NCI-H2227 (cell line): ENCODE results near the gene PRAMEF12.
"Not testable (repeated sequence)": the region's sequence is repeated elsewhere in the genome, so short reads cannot be mapped to it uniquely, and the experiment has no call there.

ENCODE experiments used
- DNase-seq: peaks from one replicate; lab custom pipeline; 2025; ENCODE audit not compliant: unreplicated experiment; lab: John Stamatoyannopoulos, UW

PRAMEF12 gene

DNA sequence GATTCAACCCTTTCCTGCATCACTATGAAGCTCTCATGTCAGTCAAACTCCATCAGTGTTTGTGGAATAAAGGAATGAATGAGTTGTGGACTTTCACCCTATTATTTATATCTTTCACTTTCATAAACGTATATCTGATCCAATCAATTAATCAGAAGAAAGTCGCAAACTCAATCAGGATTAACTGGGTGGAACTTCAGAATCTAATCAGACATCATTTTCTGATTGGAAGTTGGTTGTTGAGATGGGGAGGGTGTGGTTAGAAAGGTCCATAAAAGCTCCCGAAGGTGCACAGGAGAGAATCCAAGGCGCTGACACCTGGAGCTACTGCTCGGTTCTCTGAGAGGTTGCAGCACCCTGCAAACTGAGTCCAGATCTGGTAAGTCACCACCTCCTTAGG lies at the start of gene PRAMEF12:
Gene PRAMEF12, plus strand, starts transcription at position 301 of the 400 bp plus-strand sequence. CDS start 1,130 bp downstream, outside the sequence.
- DNase-seq: no peak

DNA sequence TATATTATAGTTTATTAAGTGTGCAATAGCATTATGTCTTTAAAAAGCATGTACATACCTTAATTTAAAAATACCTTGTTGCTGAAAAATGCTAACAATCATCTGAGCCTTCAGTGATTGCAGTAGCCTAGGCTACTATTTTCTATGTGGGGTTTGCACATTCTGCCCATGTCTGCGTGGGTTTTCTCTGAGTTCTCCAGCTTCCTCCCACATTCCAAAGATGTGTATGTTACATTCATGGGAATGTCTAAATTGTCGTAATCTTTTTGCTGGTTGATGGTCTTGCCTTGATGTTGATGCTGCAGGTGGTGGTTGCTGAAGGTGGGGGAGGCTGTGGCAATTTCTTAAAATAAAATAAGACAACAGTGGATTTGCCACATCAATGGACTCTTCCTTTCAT lies 45.1 kb upstream of the PRAMEF12 start:
- no peak for DNase-seq

DNA sequence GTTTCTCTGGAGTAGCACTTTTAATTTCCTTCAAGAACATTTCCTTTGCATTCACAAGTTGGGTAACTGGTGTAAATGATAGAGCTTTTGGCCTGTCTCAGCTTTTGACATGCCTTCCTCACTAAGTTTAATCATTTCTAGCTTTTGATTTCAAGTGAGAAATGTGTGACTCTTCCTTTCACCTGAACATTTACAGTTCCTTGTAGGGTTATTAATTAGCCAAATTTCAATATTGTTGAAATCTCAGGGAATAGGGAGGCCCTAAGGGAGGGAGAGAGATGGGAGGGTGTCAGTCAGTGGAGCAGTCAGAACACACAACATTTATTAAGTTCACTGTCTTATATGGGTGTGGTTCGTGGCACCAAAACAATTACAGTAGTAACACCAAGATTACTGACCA lies 43.4 kb upstream of the PRAMEF12 start:
- DNase-seq: no peak

GRCh38 chr1:12731084-12731483 lies 42.5 kb upstream of the PRAMEF12 start:
- not testable (repeated sequence) for DNase-seq

DNA sequence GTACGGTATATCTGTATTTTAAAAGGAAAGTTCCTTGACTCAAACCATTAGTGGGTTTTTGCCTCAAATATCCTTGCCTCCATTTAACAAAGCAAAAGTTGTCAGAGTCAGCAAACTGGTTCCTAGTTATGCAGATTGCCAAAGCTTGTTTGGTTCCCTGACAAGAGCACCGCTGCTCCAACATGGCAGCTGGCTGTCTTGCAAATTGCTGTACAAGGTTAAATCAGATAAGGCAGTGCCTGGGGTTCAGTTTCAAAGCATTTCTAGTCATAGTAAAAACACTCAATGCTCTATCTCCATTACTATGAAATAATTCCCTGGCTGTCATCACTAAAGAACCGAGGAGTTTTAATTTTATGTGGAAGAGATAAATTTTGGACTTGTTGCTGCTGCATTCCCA lies 38.9 kb upstream of the PRAMEF12 start:
- no peak for DNase-seq

DNA sequence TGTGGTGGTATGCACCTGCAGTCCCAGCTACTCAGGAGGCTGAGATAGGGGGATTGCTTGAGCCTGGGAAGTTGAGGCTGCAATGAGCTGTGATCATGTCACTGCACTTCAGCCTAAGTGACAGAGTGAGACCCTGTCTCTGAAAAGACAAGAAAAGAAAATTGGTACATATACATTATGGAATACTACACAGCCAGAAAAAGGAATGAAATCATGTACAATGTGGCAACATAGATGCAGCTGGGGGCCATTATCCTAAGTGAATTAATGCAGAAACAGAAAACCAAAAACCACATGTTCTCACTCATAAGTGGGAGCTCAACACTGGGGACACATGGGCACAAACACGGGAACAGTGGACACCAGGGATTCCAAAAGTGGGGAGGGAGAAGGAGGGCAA lies 34.6 kb upstream of the PRAMEF12 start:
- DNase-seq: no peak

DNA sequence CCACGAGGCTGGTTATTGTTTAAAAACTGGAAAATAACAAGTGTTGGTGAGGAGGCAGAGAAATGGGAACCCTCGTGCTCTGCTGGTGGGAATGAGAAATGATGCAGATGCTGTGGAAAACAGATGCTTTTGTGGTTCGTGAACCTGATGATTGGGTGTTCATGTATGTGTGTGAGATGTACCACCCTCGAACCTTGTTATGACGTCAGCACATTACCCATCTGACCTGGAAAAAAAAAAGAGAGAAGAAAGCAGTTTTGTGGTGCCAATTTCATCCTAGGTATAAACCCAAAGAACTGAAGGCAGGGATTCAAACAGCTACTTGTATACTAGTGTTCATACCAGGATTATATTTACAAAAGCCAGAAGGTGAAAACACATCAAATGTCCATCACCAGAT lies 33.9 kb upstream of the PRAMEF12 start:
- DNase-seq: no peak

GRCh38 chr1:12741946-12742345 lies 31.6 kb upstream of the PRAMEF12 start:
- no peak for DNase-seq

GRCh38 chr1:12745126-12745991 lies 28.2 kb upstream of the PRAMEF12 start:
- no peak for DNase-seq

GRCh38 chr1:12745992-12746323 lies 27.6 kb upstream of the PRAMEF12 start, which contains the start of gene CFAP107:
TSS of gene CFAP107 (plus strand) at chr1:12746200. CDS start at chr1:12746431, 231 bp downstream.
- DNase-seq: no peak

DNA sequence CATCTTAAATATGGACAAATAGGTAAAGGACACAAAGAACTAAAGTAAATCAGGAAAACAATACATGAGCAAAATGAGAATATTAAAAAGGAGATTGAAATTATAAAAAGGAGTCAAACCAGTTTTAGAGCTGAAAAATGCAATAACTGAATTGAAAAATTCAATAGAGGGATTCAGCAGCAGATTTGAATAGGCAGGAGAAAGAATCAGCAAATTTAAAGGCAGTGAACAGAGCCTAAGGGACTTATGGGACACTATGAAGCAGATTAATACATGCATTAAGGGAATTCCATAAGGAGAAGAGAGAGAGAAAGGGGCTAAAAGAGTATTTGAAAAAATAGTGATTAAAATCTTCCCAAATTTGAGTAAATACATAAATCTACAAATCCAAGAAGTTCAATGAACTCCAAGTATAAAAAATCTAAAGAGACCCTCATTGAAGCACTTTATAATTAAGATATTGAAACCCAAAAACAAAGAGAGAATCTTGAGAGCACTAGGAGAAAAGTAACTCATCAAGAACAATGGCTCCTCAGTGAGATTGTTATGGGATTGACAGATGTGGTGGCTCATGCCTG lies 24.7 kb upstream of the PRAMEF12 start:
- DNase-seq: no peak

- DNase-seq: no peak
These were observed 18.8 kb upstream of the PRAMEF12 start for GRCh38 chr1:12754738-12755137.

GRCh38 chr1:12756273-12756672 lies 17.3 kb upstream of the PRAMEF12 start:
- DNase-seq: no peak

DNA sequence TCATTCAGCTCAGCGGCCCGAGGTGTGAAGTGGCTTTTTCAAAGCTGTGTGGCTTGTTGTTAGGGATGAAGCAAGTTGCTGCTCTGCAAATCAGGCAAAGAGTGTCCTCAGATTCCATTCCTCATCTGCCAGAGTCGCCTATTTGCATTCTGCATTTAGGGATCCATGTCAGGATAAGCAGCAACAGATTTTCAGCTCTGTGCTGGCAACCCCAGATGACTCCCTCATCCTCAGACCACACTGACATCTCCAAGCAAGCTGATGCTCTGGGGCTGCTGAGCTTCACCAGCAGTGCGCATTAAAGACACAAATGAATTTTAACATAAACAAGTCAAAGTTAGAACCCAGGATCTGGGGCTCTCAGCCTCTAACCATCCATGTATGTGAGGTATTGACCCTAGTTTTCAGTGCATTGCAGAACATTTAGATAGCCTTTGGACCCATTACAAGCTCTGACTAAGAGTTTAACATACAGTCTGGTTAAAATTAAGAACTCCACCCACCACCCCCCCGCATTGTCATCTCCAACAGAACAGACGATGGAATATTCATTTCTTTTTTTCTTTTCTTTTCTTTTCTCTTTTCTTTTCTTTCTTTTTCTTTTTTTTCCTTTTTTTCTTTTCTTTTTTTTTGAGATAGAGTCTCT lies 16.6 kb upstream of the PRAMEF12 start:
- no peak for DNase-seq

- no peak for DNase-seq
These were observed 15.7 kb upstream of the PRAMEF12 start for GRCh38 chr1:12757836-12758235.

GRCh38 chr1:12760256-12760795 lies 13.2 kb upstream of the PRAMEF12 start:
- DNase-seq: no peak

GRCh38 chr1:12761781-12762180 lies 11.8 kb upstream of the PRAMEF12 start:
- DNase-seq: no peak

DNA sequence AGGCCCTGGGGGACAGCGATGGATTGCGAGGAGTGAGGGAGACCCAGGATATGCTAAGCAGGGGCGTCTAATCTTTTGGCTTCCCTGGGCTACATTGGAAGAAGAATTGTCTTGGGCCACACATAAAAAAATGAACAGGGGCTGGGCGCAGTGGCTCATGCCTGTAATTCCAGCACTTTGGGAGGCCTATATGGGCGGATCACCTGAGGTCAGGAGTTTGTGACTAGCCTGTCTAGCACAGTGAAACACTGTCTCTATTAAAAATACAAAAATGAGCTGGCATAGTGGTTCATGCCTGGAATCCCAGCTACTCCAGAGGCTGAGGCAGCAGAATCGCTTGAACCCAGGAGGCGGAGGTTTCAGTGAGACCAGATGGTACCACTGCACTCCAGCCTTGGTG lies 10.8 kb upstream of the PRAMEF12 start:
- DNase-seq: no peak

DNA sequence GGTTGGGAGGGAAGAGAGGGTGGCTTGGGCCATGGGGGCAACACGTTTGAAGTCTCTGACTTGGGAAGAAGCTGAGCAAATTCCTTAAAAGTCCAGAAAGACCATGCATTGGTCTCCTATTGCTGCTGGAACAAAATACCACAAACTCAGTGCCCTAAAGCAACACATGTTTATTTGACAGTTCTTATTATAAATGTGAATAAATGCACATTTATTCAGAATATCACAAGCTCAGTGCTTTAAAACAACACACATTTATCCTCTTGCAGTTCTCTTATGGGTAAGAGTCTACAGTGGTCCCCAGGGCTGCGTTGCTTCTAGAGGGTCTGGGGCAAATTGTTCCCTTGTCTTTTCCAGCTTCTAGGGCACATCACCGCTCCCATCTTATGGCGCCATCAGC lies 10.1 kb upstream of the PRAMEF12 start:
- DNase-seq: no peak

DNA sequence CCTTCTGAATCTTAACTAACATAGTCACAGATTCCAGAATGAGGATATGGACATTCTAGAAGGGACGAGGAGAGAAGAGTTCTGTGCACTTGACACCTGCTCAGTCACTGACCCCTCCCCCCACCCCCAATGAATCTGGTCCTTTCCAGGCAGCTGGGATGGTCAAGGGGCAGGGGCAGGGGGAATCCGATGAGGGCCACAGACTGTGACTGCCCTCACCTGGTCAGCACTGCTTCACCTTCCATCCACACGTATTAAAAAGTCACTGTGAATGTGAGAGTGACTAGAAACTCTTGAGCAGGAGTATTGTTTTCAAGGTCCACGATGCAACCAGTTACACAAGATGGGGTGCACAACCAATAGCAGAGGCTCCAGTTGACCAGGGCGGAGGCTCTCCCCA lies 9.5 kb upstream of the PRAMEF12 start:
- no peak for DNase-seq

- no peak for DNase-seq
These were observed 4.5 kb upstream of the PRAMEF12 start for GRCh38 chr1:12769031-12769430.

DNA sequence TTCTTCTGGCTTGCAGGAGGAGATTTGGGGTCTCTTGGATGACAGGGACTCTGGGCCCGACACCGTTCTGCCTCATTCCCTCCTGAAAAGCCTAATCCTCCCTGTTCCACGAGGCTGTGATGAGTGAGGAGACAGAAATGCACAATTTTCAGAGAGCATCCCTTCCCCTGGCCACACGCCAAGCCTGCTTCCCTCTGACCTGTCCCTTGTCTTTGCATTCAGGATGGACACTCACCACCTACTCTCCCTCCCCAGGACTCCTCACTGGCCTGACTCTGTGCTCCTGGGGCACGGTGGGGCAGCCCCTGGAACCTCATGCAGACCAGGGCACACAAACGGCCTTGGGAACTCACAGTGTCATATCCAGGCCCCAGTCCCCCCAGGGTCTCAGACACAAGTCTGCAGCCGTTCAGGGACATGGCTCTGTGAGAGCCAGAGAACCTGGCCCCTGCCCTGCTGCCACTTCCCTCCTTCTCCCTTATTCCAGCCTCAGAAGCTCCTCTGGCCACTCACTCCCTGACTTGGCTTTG lies 3.5 kb upstream of the PRAMEF12 start:
- no peak for DNase-seq
